Endothelial cell (in vitro differentiated cells): ENCODE data around the gene DEAF1. TPM values are rescaled to one million over a fixed set of nuclear protein-coding genes. Genes with fewer than 3 reads are reported as not detected.

Source experiments
- DNase-seq: peaks from one replicate; pipeline ENCODE4 v3.0.0; 2021; ENCODE audit warnings: low spot score
- H3K27ac Mint-ChIP-seq: one replicate; pipeline ENCODE4 v1.8.0; 2021; ENCODE audit warnings: mixed read lengths, inconsistent platforms; ENCODE audit not compliant: unreplicated experiment
- H3K27me3 Mint-ChIP-seq: one replicate; pipeline ENCODE4 v1.8.0; 2021; ENCODE audit warnings: mild to moderate bottlenecking, moderate library complexity, mixed read lengths, inconsistent platforms; ENCODE audit not compliant: unreplicated experiment
- H3K36me3 Mint-ChIP-seq: one replicate; pipeline ENCODE4 v1.8.0; 2021; ENCODE audit warnings: mild to moderate bottlenecking, low read depth, mixed read lengths, inconsistent platforms; ENCODE audit not compliant: unreplicated experiment
- H3K4me1 Mint-ChIP-seq: one replicate; pipeline ENCODE4 v1.8.0; 2021; ENCODE audit warnings: mild to moderate bottlenecking, mixed read lengths, inconsistent platforms; ENCODE audit not compliant: unreplicated experiment
- H3K4me3 Mint-ChIP-seq: one replicate; pipeline ENCODE4 v1.8.0; 2021; ENCODE audit warnings: mild to moderate bottlenecking, mixed read lengths, inconsistent platforms; ENCODE audit not compliant: unreplicated experiment
- H3K9me3 Mint-ChIP-seq: one replicate; pipeline ENCODE4 v1.8.0; 2021; ENCODE audit warnings: mixed read lengths, inconsistent platforms; ENCODE audit not compliant: unreplicated experiment
- CTCF ChIP-seq: fragments of 200-600 bp; sonication (generic); IDR thresholded peaks from one replicate; pipeline ENCODE4 v1.5.0; 2021; ENCODE audit warnings: antibody characterized with exemption; ENCODE audit not compliant: unreplicated experiment
- total RNA-seq: library from RNA; stranded (reverse); fragmentation: NEBNext Ultra II Directional; extraction: Animal tissue kit (Norgen Biotek cat#: 25700); gene quantifications from one replicate; pipeline ENCODE4 v1.2.1, GENCODE V29; 2021; ENCODE audit not compliant: unreplicated experiment

Gene DEAF1
- total RNA-seq, 1 donor from 2014 or later: 118 TPM

- no peak for TF ChIP-seq CTCF
- H3K36me3 Mint-ChIP-seq: no peaks in the 10 kb centered on the region
- no peak overlapping the region for H3K4me3 Mint-ChIP-seq
- H3K27ac Mint-ChIP-seq: no peak overlapping the region
- DNase-seq: no peak
- H3K9me3 Mint-ChIP-seq: no peaks in the 10 kb centered on the region
- H3K4me1 Mint-ChIP-seq: no peaks in the 10 kb centered on the region
- peaks cover 5% of the 10 kb centered on the region for H3K27me3 Mint-ChIP-seq
Observed at GRCh38 chr11:714436-714835, 19.4 kb upstream of the DEAF1 start.

GRCh38 chr11:709109-709997, 14.3 kb upstream of the DEAF1 start:
- H3K36me3 Mint-ChIP-seq: no peaks in the 10 kb centered on the region

GRCh38 chr11:708511-708910, 13.5 kb upstream of the DEAF1 start:
- no peak for DNase-seq
- Mint-ChIP-seq H3K27ac (no peak overlapping the region), H3K9me3 (no peaks in the 10 kb centered on the region), H3K4me1 (peaks cover 2% of the 10 kb centered on the region), H3K4me3 (no peak overlapping the region), H3K36me3 (no peaks in the 10 kb centered on the region), H3K27me3 (peaks cover 14% of the 10 kb centered on the region)
- TF ChIP-seq CTCF: no peak

More at GRCh38 chr11:709109-709997, 14.3 kb upstream of the DEAF1 start:
- peaks cover 10% of the 10 kb centered on the region for H3K27me3 Mint-ChIP-seq
- no peak overlapping the region for H3K27ac Mint-ChIP-seq
- peaks cover 2% of the 10 kb centered on the region for H3K4me1 Mint-ChIP-seq
- H3K4me3 Mint-ChIP-seq: no peak overlapping the region
- TF ChIP-seq CTCF: no peak
- no peak for DNase-seq
- H3K9me3 Mint-ChIP-seq: no peaks in the 10 kb centered on the region

GRCh38 chr11:707817-708420, 12.9 kb upstream of the DEAF1 start:
- Mint-ChIP-seq H3K36me3 (no peaks in the 10 kb centered on the region), H3K4me3 (no peak overlapping the region), H3K4me1 (peaks cover 2% of the 10 kb centered on the region), H3K27ac (no peak overlapping the region), H3K9me3 (no peaks in the 10 kb centered on the region), H3K27me3 (peaks cover 14% of the 10 kb centered on the region)
- TF ChIP-seq CTCF: no peak
- DNase-seq: no peak
